H1 (cell line): ENCODE data around the gene SPTB. TPM values are rescaled to one million over a fixed set of nuclear protein-coding genes. Genes with fewer than 3 reads are reported as not detected.

Source experiments
- CTCF ChIA-PET: fragments of 300-600 bp; sonication (Branson Sonifier 250); formaldehyde crosslinking; loops from one replicate; lab custom pipeline; 2021; ENCODE audit not compliant: partially characterized antibody; lab: Charles Lee
- POLR2A ChIA-PET: fragments of 300-600 bp; sonication (Branson Sonifier 250); formaldehyde crosslinking; loops from one replicate; lab custom pipeline; 2021; ENCODE audit warnings: inconsistent platforms; ENCODE audit not compliant: partially characterized antibody; lab: Charles Lee
- DNase-seq, 2 experiments: peaks; one replicate each; pipeline versions ENCODE4 v3.0.0 to v3.0.0-alpha.2; 2010 to 2022; ENCODE audit warnings: low spot score in 2 of 2, low read depth in 1 of 2, mixed read lengths in 1 of 2
- FAIRE-seq: peaks from 2 replicates; lab custom pipeline; 2011; peaks lifted over from hg19 to GRCh38; lab: Jason Lieb, UNC
- H2AFZ ChIP-seq: 2 replicates; pipeline ENCODE4 v1.8.1; 2012; ENCODE audit warnings: low read length, inconsistent platforms
- H2AK5ac ChIP-seq: 2 replicates; pipeline ENCODE4 v1.6.1; 2013; ENCODE audit warnings: low read depth, low read length
- H2BK120ac ChIP-seq: replicated peaks from 2 replicates; pipeline ENCODE3; 2013; ENCODE audit warnings: low read depth, low read length, inconsistent platforms
- H2BK12ac ChIP-seq: 2 replicates; pipeline ENCODE4 v1.6.1; 2013; ENCODE audit warnings: low read depth, low read length
- H2BK15ac ChIP-seq: 2 replicates; pipeline ENCODE4 v1.6.1; 2013; ENCODE audit warnings: low read length
- H2BK20ac ChIP-seq: 2 replicates; pipeline ENCODE4 v1.6.1; 2013; ENCODE audit warnings: low read length
- H2BK5ac ChIP-seq: 2 replicates; pipeline ENCODE4 v1.6.1; 2013; ENCODE audit warnings: low read depth, low read length
- H3K14ac ChIP-seq: 2 replicates; pipeline ENCODE4 v1.6.1; 2013; ENCODE audit warnings: inconsistent platforms; ENCODE audit not compliant: insufficient read length
- H3K18ac ChIP-seq: 2 replicates; pipeline ENCODE4 v1.6.1; 2013; ENCODE audit warnings: low read length; ENCODE audit errors: extremely low read depth
- H3K23ac ChIP-seq: 2 replicates; pipeline ENCODE4 v1.6.1; 2013; ENCODE audit warnings: inconsistent platforms; ENCODE audit not compliant: insufficient read length
- H3K23me2 ChIP-seq: 2 replicates; pipeline ENCODE4 v1.6.1; 2013; ENCODE audit warnings: low read depth, low read length
- H3K27ac ChIP-seq: 2 replicates; pipeline ENCODE4 v1.6.1; 2011; ENCODE audit warnings: low read depth, low read length, inconsistent platforms
- H3K27me3 ChIP-seq, 4 experiments: replicated peaks in 1 of 4; 1 replicate in 1 of 4; 2 replicates in 3 of 4; pipeline versions ENCODE4 v1.6.1 to v1.8.1; 2011 to 2013; ENCODE audit warnings: low read length in 3 of 4, mild to moderate bottlenecking in 3 of 4, inconsistent platforms in 2 of 4, mixed read lengths in 2 of 4, moderate library complexity in 1 of 4; ENCODE audit not compliant: control insufficient read depth in 3 of 4, insufficient read depth in 3 of 4; ENCODE audit errors: extremely low read depth in 1 of 4
- H3K36me3 ChIP-seq, 4 experiments: 2 replicates each; pipeline versions ENCODE4 v1.6.1 to v1.8.1; 2011 to 2013; ENCODE audit warnings: mild to moderate bottlenecking in 4 of 4, low read length in 3 of 4, moderate library complexity in 2 of 4, control low read depth in 1 of 4, inconsistent platforms in 1 of 4; ENCODE audit not compliant: insufficient read depth in 4 of 4, control insufficient read depth in 2 of 4
- H3K4ac ChIP-seq: replicated peaks from 2 replicates; pipeline ENCODE3; 2013; ENCODE audit warnings: low read length, low read depth, mixed read lengths, inconsistent platforms; ENCODE audit not compliant: insufficient read length
- H3K4me1 ChIP-seq, 4 experiments: replicated peaks in 1 of 4; 1 replicate in 1 of 4; 2 replicates in 3 of 4; pipeline versions ENCODE4 v1.6.1 to v1.8.1; 2011 to 2013; ENCODE audit warnings: low read length in 3 of 4, inconsistent platforms in 2 of 4, mixed read lengths in 1 of 4; ENCODE audit not compliant: insufficient read depth in 4 of 4, control insufficient read depth in 3 of 4
- H3K4me2 ChIP-seq, 2 experiments: 2 replicates each; pipeline versions ENCODE4 v1.6.1 to v1.8.1; 2011 to 2013; ENCODE audit warnings: low read depth in 2 of 2, low read length in 2 of 2, control low read depth in 1 of 2, inconsistent platforms in 1 of 2, mild to moderate bottlenecking in 1 of 2; ENCODE audit not compliant: insufficient read depth in 1 of 2
- H3K4me3 ChIP-seq, 4 experiments: fragments of 200-600, 300-600 bp in 1 of 4; sonication (generic), shearing (Covaris generic), sonication (Bioruptor Twin) in 1 of 4; 2 replicates each; pipeline versions ENCODE4 v1.5.1 to v1.8.1; 2011 to 2016; ENCODE audit warnings: low read length in 4 of 4, low read depth in 3 of 4, control low read depth in 2 of 4, inconsistent platforms in 2 of 4, mild to moderate bottlenecking in 2 of 4, mixed read lengths in 1 of 4, moderate library complexity in 1 of 4; ENCODE audit not compliant: insufficient read depth in 2 of 4; ENCODE audit errors: extremely low read depth in 1 of 4
- H3K56ac ChIP-seq: replicated peaks from 2 replicates; pipeline ENCODE3; 2013; ENCODE audit warnings: low read depth, mild to moderate bottlenecking, mixed read lengths, low read length, inconsistent platforms; ENCODE audit not compliant: insufficient read length
- H3K79me1 ChIP-seq: 2 replicates; pipeline ENCODE4 v1.6.1; 2013; ENCODE audit warnings: low read depth, low read length, control low read depth
- H3K79me2 ChIP-seq, 2 experiments: 2 replicates each; pipeline versions ENCODE4 v1.6.1 to v1.8.1; 2012 to 2013; ENCODE audit warnings: low read length in 2 of 2, mild to moderate bottlenecking in 2 of 2, inconsistent platforms in 1 of 2; ENCODE audit not compliant: insufficient read depth in 2 of 2, control insufficient read depth in 1 of 2
- H3K9ac ChIP-seq, 4 experiments: replicated peaks in 1 of 4; 1 replicate in 1 of 4; 2 replicates in 3 of 4; pipeline versions ENCODE4 v1.6.1 to v1.8.1; 2011 to 2013; ENCODE audit warnings: low read depth in 3 of 4, low read length in 3 of 4, control low read depth in 2 of 4, mild to moderate bottlenecking in 2 of 4, moderate library complexity in 2 of 4, inconsistent platforms in 1 of 4; ENCODE audit errors: extremely low read depth in 1 of 4
- H3K9me3 ChIP-seq, 2 experiments: 2 replicates each; pipeline versions ENCODE4 v1.6.1 to v1.8.1; 2012 to 2013; ENCODE audit warnings: mild to moderate bottlenecking in 2 of 2, moderate library complexity in 2 of 2, control low read depth in 1 of 2, inconsistent platforms in 1 of 2, low read depth in 1 of 2, low read length in 1 of 2, mixed read lengths in 1 of 2; ENCODE audit not compliant: insufficient read depth in 2 of 2
- H4K20me1 ChIP-seq, 2 experiments: replicated peaks in 1 of 2; 2 replicates each; pipeline versions ENCODE3 to v1.8.1; 2011 to 2013; ENCODE audit warnings: inconsistent platforms in 2 of 2, low read length in 2 of 2, mild to moderate bottlenecking in 1 of 2; ENCODE audit not compliant: insufficient read depth in 2 of 2, control insufficient read depth in 1 of 2
- H4K5ac ChIP-seq: 2 replicates; pipeline ENCODE4 v1.6.1; 2013; ENCODE audit warnings: low read length, low read depth, mixed read lengths, inconsistent platforms; ENCODE audit not compliant: insufficient read length
- H4K8ac ChIP-seq: 2 replicates; pipeline ENCODE4 v1.8.0; 2013; ENCODE audit warnings: mild to moderate bottlenecking, moderate library complexity, low read length, inconsistent platforms; ENCODE audit not compliant: insufficient read depth; ENCODE audit errors: extremely low read depth
- H4K91ac ChIP-seq: replicated peaks from 2 replicates; pipeline ENCODE3; 2013; ENCODE audit warnings: low read length, mixed read lengths, inconsistent platforms; ENCODE audit not compliant: insufficient read length
- CTCF ChIP-seq, 3 experiments: IDR thresholded peaks; 1 replicate in 2 of 3; 2 replicates in 1 of 3; pipeline versions ENCODE4 v1.5.1 to v1.6.1; 2011; ENCODE audit warnings: low read length in 3 of 3, mild to moderate bottlenecking in 3 of 3, inconsistent platforms in 2 of 3, low read depth in 1 of 3, moderate library complexity in 1 of 3; ENCODE audit not compliant: insufficient read depth in 1 of 3; ENCODE audit errors: control extremely low read depth in 1 of 3
- NANOG ChIP-seq: IDR thresholded peaks from 2 replicates; pipeline ENCODE4 v1.6.1; 2011; ENCODE audit warnings: low read length, low read depth, mild to moderate bottlenecking, inconsistent platforms; ENCODE audit not compliant: insufficient read depth, poor library complexity, severe bottlenecking
- WGBS, 2 experiments: shearing (Covaris generic) in 1 of 2; methylation state at CpG; one replicate each; pipeline versions ENCODE4 v1.1.6 to v1.1.7; 2013 to 2015; ENCODE audit warnings: low lambda C conversion rate in 2 of 2, mixed read lengths in 2 of 2, inconsistent platforms in 1 of 2, low coverage in 1 of 2, missing lambda C conversion rate in 1 of 2; ENCODE audit not compliant: insufficient replicate concordance in 2 of 2, insufficient coverage in 1 of 2, insufficient read length in 1 of 2; ENCODE audit errors: extremely low coverage in 1 of 2, missing lambda C conversion rate in 1 of 2; 5-methylcytosine and 5-hydroxymethylcytosine counted together
- polyA plus RNA-seq, 7 experiments: library from polyadenylated mRNA; depleted of rRNA in 3 of 7; stranded (reverse) in 5 of 7; unstranded in 2 of 7; fragments of >200 nt in 5 of 7; fragments of 200-250 nt in 2 of 7; gene quantifications; 1 replicate in 5 of 7; 2 replicates in 1 of 7; 4 replicates in 1 of 7; pipeline versions ENCODE4 v1.2.1 to v1.2.3, GENCODE V29; 2011 to 2013; ENCODE audit warnings: missing spikeins in 2 of 7, mixed read lengths in 2 of 7
- total RNA-seq: library from RNA; stranded (reverse); fragmentation: NEBNext Ultra II Directional; extraction: Animal tissue kit (Norgen Biotek cat#: 25700); gene quantifications from 2 replicates; pipeline ENCODE4 v1.2.1, GENCODE V29; 2021

SPTB gene
- total and polyA plus RNA-seq, 2 of the 8 experiments (the other 6 are each of a cell fraction or from before 2014, with no cell fraction given) = 0.30 to 2.4 TPM

GRCh38 chr14:64748521-64748920 lies 131.2 kb downstream of the SPTB start:
- Histone ChIP-seq H2AK5ac (no peak overlapping the region), H3K23me2 (no peaks in the 10 kb centered on the region), H2BK5ac (peak overlapping the region; percentile 52; the same call in 1 of the 2 replicates), H2BK120ac (no peak overlapping the region), H3K56ac (no peak overlapping the region), H2BK20ac (no peak overlapping the region), H3K18ac (no peak overlapping the region), H2BK15ac (no peak overlapping the region), H3K4ac (no peak overlapping the region), H3K27ac (no peak overlapping the region), H2BK12ac (peak overlapping the region; percentile 39; the same call in 1 of the 2 replicates), H3K36me3 (peaks cover 15 to 40% (median 24%) of the 10 kb centered on the region in 4 experiments), H3K4me1 (no peaks in the 10 kb centered on the region; a peak in 1 of 7 replicates), H3K9me3 (no peaks in the 10 kb centered on the region), H3K27me3 (no peaks in the 10 kb centered on the region), H3K14ac (no peak overlapping the region), H3K4me3 (no peak overlapping the region), H4K20me1 (peaks cover 6 to 7% of the 10 kb centered on the region in 2 experiments), H2AFZ (no peak overlapping the region), H4K91ac (no peak overlapping the region), H3K23ac (no peak overlapping the region), H3K4me2 (no peak overlapping the region), H4K5ac (no peak overlapping the region), H4K8ac (no peak overlapping the region), H3K9ac (no peak overlapping the region), H3K79me2 (no peaks in the 10 kb centered on the region), H3K79me1 (no peaks in the 10 kb centered on the region)
- POLR2A ChIA-PET = interaction anchor here (0.7 kb wide), 1 partner anchor 244 kb away, joined by 3 read pairs; the partner anchor contains the start of gene ZBTB1
- TF ChIP-seq CTCF (IDR thresholded peaks at IDR 0.05; ENCODE audit: control extremely low read depth in 1 of 3, insufficient read depth in 1 of 3, low read depth in 1 of 3, low read length in 3 of 3) (peak in 2 of 3 experiments; percentile 8 to 16; a peak in 2 of 4 replicates), NANOG (no peak)
- WGBS, 2 experiments = 87% methylated on average over 4 of the region's 6 CpGs; no CpG with 5 or more reads in 1 of the 2 experiments
- FAIRE-seq (no peak), DNase-seq (no peak)
- CTCF ChIA-PET = interaction anchor here (0.6 to 3.1 kb wide), 7 partner anchors 10 to 115 kb away, joined by 3 to 11 read pairs (median 5); no protein-coding TSS in a partner anchor
